HepG2 (cell line): ENCODE results near the gene MASP2.

Experiments
- JUND ChIP-seq: sonication (generic); formaldehyde crosslinking; IDR thresholded peaks from 2 replicates; pipeline ENCODE4 v1.8.0; 2022; ENCODE audit warnings: mild to moderate bottlenecking, missing genetic modification reagents
- PHF5A ChIP-seq: IDR thresholded peaks from one replicate; pipeline ENCODE4 v1.6.1; 2018; ENCODE audit warnings: low read depth, missing genetic modification reagents; ENCODE audit not compliant: unreplicated experiment
- POLR2A ChIP-seq, 2 experiments: IDR thresholded peaks; 2 replicates each; pipeline ENCODE4 v1.6.1; 2011; ENCODE audit warnings: low read depth in 2 of 2, low read length in 2 of 2, mild to moderate bottlenecking in 1 of 2, moderate library complexity in 1 of 2; ENCODE audit not compliant: insufficient read depth in 1 of 2
- POLR2AphosphoS5 ChIP-seq: IDR thresholded peaks from 2 replicates; pipeline ENCODE4 v1.6.1; 2012; ENCODE audit warnings: low read depth, low read length
- U2AF1 ChIP-seq: fragments of 200-400 bp; formaldehyde crosslinking; optimal IDR thresholded peaks from 2 replicates; pipeline ENCODE3; 2017; ENCODE audit warnings: mild to moderate bottlenecking, low read depth, low read length

- TF ChIP-seq U2AF1 (no peak), POLR2A (IDR thresholded peaks at IDR 0.05; ENCODE audit: insufficient read depth in 1 of 2, low read depth in 2 of 2, low read length in 2 of 2) (no peak), PHF5A (CRISPR knock-in tag) (no peak), JUND (CRISPR knock-in tag) (no peak), POLR2AphosphoS5 (no peak)
Observed at GRCh38 chr1:11056504-11056903, 9.5 kb upstream of the MASP2 start.
